ENCODE data around the gene SEZ6.
"Not testable (repeated sequence)": the region's sequence is repeated elsewhere in the genome, so short reads cannot be mapped to it uniquely, and the experiment has no call there.

SEZ6 gene

DNA sequence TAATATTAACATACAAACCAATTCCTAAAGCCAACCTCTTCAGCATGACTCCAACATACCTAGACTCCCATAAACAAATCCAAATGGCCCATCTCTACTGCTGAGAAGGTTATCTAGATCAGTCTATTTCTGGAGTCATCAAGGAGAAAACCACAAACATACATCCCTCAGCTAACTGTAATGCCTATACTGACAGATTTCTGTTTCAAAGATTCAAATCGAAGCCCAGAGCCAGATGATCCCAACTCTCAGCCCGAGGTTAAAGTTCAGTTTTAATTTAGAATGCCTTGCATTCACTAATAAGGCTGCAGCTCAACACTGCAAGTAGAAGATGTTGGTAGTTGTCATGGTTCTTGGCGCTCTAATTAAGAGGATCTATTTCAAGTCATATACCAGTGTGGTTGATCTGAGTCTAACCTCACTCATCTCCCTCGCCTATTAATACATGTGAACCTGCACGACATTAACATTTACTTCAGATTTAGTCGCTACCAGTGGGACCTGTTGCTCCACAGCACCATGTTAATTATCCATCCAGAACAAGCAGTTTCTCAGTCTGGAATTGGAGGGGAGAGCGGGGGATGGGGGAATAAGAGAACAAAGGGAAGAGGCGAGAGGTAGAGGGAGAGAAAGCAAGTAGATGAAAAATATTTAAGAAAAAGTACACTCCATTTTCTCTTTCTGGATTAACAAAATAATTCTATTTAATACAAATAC lies 69.9 kb downstream of the SEZ6 start:
- DNase-seq = no peak

DNA sequence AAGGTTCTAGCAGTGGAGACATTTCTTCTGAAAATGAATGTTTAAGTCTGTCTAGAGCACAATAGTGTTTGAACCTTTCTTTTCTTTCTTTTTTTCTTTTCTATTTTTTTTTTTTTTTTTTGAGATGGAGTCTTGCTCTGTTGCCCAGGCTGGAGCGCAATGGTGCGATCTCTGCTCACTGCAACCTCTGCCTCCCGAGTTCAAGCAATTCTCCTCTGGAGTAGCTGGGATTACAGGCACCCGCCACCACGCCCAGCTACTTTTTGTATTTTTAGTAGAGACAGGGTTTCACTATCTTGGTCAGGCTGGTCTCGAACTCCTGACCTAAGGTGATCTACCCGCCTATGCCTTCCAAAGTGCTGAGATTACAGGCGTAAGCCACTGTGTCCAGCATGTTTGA lies 71.3 kb downstream of the SEZ6 start:
- DNase-seq = not testable (repeated sequence)

DNA sequence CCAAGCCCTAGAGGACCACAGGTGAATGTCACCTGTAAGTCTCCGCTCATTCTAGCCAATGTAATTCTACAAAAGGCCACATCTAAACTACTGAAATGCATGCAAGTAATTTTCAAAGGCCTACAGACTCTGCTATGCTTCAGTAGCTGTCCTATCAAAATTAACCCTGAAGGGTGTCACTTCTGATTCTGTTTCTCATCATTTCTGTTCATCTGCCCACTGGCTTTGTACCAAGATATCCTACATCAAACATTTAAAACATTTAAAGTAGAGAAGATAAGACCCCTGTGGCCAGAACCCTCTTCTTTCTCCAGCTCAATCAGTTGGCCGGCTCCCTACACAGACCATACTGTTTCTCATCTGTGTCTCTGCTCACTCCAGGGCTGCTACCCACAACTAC lies 76.0 kb downstream of the SEZ6 start:
- DNase-seq = no peak

DNA sequence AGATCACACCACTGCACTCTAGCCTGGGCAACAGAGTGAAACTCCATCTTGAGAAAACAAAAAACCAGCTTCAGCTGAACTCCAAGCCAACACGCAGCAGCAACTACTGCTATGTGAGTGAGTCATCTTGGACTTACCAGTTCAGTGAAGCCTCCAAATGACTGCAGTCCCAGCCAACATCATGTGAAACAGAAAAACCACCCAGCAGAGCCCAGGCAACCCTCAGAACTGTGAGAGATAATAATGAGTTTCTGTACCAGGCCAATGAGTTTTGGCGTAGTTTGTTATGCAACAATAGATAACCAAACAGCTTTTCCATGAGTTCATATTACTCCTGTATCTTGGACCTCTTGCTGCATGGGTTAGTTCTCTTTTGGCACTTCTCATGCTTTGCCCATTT lies 77.8 kb downstream of the SEZ6 start:
- DNase-seq = no peak

DNA sequence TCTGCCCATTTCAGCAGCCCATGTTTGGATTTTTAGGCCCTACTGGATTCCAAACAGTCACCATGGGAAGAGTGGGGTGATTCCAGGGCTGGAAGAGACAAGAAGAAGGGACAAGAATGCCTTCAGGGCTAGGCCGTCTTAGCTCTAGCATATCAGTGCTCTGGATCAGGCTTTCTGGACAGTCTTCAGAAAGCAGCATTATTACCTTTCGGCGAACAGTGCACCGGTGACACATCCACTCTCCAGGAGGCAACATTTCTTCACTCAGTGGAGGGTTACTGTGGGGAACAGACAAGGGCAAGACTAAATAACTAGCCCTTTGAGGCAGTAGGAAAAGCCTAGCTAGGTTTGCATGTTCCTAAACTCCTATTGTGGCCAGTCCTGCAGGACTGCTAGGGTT lies 79.0 kb downstream of the SEZ6 start:
- DNase-seq = no peak

DNA sequence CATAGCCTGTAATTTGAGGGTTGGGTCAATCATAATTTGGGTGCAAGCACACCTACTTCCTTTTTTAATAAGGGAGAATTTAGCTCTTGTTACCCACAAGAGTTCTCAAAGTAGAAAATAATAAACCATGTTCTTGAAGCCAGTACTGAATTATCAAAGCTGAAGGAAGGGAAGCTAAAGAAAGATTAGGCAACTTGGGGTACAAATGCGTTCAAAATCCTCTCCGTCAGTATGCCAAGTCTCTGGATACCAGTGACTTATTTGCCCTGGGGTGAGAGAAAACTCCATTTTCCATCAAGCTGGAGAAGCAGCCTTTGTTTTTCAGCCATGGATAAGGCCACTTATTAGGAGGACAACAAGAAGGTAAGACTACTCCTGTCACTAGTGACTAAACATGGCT lies 79.5 kb downstream of the SEZ6 start:
- no peak for DNase-seq

DNA sequence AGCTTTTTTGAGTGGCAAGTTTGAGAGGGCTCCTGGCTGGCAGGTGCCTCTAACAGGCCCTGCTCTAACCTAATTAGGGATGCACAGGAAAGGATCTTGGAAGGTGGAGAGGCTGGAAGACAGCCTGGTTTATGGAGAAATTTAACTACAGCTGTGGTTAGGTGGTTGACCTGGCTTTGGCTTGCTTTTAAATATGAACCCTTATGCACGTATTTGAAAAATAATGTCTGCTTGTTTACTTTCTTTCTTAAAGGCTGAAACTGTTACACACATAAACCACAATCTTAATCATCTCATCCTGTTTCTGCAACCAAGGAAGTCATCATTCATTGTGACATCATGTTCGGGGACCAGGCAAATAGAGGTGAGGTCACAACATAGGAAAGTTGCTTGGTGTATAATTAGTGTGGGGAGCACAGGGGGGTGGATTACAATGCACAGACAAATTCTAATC lies 79.9 kb downstream of the SEZ6 start:
- DNase-seq = no peak

DNA sequence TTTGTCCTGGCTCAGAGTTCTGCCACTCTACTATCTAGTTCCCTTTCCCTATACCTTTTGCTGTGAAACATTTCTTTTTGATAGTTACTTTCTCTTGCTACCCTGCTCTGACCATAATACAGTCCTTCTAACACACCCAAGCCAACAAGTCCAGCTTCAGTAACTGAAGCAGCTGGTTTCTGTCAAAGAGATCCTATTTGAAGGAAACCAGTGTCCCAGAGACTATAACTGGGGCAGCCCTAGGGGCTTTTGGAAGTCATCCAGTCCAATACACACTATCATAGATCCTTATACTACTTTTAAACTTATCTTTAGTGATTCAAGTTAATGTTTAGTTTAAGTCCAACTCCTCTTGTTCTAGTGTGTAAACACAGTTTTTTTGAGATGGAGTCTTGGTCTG lies 85.6 kb downstream of the SEZ6 start:
- DNase-seq = no peak

DNA sequence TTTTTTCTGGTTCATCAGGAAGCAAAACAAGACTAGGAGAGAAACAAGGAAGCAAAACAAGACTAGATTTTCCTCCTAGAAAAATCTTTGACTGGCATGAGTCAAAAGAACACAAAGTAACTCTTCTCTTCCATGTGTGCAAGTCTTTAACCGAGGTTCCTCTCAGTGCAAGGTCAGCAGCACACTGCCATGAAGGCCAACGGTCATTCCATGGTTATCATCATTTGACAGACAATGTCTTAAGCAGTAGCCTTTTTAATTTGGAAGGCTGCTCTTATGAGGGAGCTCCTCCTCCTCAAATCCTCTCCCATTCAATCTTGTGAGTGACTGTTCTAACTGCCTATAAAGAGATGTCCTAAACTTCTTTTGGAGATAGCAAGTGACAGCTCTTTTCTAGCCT lies 87.5 kb downstream of the SEZ6 start:
- no peak for DNase-seq

DNA sequence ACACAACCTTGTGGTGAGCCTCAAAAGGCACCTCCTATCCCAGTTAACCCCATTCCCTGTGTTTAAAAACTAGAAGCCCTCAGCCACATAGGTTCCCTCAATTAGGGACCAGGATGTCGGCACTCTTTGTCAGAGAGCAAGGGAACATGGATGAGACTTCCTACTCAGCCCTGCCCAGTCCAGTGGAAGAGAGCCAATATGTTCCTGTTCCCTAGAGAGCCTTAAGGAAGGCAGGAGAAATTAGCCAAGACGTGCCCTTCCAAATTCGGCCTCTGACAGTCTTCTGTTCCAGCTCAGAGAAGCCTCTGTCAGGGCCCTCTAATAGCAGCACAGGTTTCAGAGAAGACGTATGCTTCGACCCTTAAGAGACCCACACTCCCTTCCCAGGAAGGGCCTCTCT lies 88.4 kb downstream of the SEZ6 start:
- DNase-seq = no peak

DNA sequence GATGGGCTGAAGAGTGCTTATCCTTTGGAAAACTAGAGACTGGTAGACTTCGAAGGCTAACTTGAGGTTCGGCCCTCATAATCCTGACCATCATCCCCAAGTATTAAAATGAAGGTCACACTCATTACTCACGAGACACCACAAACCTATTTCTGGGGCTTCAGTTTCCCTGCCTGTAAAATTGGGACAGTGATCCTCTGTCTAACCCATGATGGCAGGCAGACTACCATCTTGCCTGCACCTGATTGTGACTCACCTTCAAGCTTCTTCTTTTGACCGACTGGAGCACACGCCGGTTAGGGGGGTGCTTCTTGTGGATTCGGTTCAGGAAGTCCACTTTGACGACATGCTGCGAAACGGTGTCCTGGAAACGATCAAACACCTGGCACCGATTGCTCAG lies 88.8 kb downstream of the SEZ6 start:
- no peak for DNase-seq

DNA sequence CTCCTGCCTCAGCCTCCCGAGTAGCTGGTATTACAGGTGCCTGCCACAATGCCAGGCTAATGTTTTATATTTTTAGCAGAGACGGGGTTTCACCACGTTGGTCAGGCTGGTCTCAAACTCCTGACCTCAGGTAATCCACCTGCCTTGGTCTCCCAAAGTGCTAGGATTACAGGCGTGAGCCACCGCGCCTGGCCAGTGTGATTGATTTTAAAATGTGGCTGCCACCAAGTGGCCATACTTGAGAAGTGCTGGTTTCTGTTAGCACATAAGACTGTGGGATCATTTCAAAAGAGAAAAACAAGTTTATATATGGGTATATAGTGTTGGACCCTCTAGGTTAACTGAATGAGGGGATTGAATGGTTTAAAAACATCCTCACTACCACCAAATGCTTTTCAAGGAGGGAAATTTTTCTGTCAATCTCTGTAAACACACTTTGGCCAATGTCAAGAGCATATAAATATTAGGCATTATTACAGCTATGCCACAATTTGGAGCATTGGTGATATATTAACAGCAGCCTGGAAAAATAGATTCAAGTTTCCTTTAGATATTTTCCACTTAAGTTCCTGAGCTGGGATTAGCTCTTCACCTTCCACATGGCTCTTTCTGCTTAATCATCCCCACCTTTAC lies 89.4 kb downstream of the SEZ6 start:
- no peak for DNase-seq

DNA sequence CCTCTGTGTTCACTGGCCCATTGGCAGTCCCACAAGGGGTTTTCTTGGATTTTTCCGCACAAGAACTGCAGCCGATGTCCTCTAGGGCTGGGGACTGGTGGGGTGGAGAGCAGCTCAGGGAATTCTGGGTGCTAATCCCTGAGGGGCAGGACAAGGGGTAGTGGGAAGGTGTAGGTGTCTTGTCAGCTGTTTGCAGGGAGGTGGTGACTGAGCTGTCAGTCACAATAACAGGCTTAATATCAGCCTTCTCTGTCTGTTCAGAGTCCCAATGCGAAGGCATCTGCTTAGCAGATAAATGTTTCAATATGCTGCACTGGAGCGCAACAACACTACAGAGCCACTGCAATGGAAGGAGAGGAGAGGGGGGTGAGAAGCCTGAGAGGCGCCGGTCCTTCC lies 92.9 kb downstream of the SEZ6 start:
- DNase-seq = no peak

DNA sequence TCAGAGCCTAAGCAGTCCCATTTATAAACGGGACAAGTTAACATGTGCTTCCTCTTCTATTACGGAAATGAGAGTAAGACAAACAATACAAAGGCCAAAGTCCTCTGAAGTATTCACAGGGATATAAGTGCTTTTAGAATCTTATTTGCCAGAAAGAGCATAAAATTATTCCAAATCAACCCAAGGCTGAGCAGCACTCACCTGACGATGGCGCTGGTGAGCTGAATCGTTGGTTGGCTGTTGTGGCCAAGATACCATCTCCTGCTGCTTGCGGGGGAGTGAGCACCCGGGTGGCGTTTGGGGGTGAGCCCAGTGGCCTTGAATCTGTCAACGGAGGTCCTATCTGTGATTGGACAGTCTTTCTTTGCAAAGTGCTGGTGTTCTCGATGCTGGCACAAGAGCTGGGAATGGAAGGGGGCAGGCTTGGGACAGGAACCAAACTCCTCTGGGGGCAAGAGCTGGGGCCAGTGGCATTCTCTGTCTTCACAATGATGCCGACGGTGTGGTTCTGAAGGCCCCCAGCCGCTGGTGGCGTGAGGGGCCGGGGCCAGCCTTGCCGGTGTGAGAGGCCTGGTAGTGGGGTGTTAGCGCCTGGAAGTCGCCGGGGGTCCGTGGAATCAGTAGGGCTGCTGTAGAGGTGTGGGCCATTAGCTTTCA lies 93.4 kb downstream of the SEZ6 start:
- DNase-seq = no peak

DNA sequence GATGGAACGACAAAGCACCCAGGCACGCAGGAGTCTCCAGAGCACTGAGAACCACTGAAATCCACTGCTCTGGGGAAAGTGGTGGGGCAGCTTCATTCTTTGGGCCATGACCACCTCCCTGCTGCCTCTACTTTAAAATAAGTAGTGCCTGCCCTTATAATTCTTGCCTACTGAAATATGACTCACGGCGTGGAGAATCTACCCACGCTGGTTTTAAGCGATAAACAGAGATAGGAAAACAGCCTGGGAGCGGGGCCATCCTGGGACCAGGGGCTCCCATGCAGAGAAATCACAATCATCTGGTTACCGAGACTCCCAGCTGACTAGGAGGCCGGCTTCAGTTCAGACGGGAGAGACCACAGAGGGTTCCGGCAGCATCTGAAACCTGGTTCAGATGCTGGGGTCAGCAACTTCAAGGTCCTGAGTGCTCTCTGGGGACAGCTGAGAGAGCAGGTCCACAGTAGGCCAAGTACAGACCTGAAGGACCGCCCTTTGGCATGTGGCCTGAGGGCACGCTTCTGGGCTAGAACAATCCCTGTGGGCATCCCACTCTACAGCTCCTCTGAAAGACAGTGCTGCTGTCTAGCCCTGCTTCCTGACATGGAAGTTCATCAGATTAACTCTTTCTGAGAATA lies 94.3 kb downstream of the SEZ6 start:
- no peak for DNase-seq

DNA sequence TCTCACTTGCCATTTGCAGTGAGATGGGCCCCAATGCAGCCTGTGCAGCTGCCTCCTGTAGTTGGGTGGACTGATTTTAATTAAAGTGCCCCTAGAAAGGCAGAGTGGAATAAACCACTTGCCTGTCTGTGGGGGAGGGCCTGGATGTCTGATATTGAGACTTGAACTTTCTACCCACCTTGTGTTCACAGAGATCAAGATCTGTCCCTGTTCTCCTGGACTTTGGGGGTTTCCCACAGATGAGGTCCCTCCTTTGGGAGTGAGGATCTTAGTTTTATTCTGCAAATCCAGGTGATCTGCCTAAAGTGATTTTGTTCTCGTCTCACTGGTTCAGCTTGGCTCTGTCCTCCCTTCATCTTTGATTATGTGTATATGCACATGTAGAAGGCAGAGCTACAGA lies 95.3 kb downstream of the SEZ6 start:
- no peak for DNase-seq

DNA sequence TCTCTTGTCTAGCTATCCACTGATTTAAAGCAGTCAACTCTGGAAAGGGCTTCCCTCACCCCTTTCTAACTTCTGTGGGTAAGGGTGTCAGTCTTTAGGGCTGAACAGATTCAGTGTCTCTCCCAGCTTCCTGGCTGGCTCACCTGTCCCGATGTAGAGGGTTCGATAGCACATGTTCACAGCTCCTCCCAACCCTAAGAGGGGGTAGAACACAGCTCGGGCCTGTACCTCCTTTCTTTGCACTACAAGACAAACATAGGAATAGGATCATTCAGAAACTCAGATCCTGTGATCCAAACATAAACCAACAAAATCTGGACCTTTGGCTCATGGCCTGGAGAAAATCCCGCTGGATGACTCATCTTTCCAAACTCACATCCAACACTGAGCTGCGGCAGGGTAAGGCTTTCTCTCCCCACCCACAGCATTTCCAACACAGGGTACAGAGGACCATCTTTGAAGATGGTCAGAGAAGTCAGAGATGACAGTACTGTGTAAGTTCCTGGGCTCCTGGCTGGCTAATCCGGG lies 97.1 kb downstream of the SEZ6 start:
- DNase-seq = no peak

DNA sequence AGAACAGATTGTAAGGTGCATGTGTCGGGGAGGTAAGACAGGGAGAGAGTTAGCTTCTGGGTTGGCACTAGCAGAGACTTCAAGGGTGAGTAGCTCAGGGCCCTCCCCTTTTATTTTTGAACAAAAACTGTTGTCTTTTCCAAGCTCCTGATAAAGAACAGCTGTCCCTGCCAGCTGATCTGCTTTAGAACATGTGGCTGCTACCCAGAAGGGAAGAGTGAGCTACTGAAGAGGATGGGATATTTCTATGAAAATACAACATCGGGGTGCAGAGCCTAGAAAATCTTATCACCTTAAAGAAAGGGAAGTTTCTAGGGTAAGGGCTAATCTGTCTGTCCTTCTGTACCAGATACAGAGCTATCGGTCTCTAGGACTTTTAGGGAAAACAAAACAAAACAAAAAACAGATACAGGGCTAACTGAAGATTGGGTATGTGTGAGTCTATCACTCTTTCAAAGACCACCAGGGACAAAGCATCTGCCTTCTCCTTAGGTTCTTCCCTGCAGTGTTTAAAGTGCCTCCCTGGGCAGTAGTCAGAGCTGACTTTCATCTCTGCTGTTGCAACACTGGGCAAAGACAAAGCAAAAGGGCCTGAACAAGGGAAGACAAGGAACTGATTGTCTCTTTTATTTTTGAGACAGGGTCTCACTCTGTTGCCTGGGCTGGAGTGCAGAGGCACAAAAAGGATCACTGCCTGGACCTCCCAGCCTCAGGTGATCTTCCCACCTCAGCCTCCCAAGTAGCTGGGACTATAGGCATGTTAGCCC lies 97.9 kb downstream of the SEZ6 start:
- DNase-seq = no peak

DNA sequence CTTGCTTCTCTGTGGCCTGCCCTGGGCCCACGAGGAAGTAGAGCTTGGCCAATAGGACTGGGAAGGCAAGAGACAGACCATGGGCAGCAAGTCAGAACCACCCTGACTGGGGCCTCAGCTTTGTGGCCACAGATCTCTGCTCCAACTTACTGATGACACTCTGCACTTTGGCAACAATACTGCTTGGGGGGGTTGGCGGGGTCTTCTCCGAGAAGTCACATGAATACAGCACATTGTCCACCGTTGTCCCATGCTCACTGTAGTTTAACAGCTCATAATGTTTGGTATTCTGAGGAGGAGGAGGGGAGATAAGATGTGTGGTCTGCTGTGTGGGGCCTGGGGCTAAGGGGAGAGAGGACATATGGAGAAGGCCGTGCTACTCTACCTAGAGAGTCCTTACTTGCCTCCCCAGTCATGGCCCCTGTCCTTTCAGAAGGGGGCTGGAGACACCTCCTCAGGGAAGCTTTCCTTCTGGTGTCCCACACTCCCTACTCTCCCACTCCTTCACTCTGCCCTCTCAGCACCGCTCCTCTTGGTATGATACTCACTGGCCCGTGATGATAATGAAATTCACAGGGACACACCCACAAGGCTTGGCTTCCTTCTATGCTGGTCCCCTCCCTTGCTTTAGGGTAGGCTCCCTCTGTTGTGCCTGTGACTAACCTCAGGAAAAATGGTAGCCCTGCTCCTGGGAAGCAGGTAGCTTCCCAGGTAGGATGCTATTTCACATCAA lies 99.0 kb downstream of the SEZ6 start:
- DNase-seq = no peak

DNA sequence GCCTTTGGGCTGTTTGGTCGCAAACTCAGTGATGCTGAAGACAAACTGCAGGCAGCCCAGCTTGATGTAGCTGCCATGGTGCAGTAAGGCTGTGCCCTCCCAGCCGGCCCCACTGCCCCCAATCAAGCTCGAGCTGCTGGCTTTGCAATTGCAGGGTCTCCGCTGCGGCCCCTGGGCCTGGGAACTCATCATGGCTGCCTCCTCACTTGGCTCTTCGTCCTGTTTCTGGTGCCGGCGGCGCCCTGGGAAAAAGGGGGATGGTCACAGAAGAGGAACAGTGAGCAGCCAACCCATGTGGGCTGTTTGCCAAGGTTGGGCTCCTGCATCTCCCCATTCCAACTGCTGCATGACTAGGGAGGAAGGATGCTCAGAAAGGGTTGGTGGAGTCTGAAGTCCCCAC lies 99.6 kb downstream of the SEZ6 start:
- no peak for DNase-seq

Data from right kidney (tissue), 1 donor.